HG02852 (cell line): ENCODE data around the gene STAMBPL1.
"Not testable (repeated sequence)": the region's sequence is repeated elsewhere in the genome, so short reads cannot be mapped to it uniquely, and the experiment has no call there.

Experiments used
- ATAC-seq: cut with Tn5 transposase; IDR thresholded peaks from one replicate; pipeline ENCODE4 v1.9.1; 2021; ENCODE audit warnings: mild to moderate bottlenecking, moderate library complexity; ENCODE audit not compliant: unreplicated experiment

Gene STAMBPL1

GRCh38 chr10:88916986-88917385 is 36.9 kb downstream of the STAMBPL1 start:
- no peak for ATAC-seq

GRCh38 chr10:88918191-88918905 is 38.3 kb downstream of the STAMBPL1 start:
- no peak for ATAC-seq

- no peak for ATAC-seq
Observed at GRCh38 chr10:88919041-88919440, 39.0 kb downstream of the STAMBPL1 start.

- no peak for ATAC-seq
Observed at GRCh38 chr10:88920198-88920597, 40.2 kb downstream of the STAMBPL1 start.

- ATAC-seq: no peak
Observed at GRCh38 chr10:88920986-88921593, 41.0 kb downstream of the STAMBPL1 start.

GRCh38 chr10:88922041-88922440 is 42.0 kb downstream of the STAMBPL1 start:
- ATAC-seq: no peak

GRCh38 chr10:88923520-88923919 is 43.5 kb downstream of the STAMBPL1 start:
- no peak for ATAC-seq

- no peak for ATAC-seq
Observed at GRCh38 chr10:88926566-88927415, 46.7 kb downstream of the STAMBPL1 start.

GRCh38 chr10:88927416-88927690 is 47.3 kb downstream of the STAMBPL1 start:
- no peak for ATAC-seq

- ATAC-seq: no peak
Observed at GRCh38 chr10:88928254-88928653, 48.2 kb downstream of the STAMBPL1 start.

- ATAC-seq: no peak
Observed at GRCh38 chr10:88931548-88931947, 51.5 kb downstream of the STAMBPL1 start.

- ATAC-seq: not testable (repeated sequence)
Observed at GRCh38 chr10:88932029-88932428, 52.0 kb downstream of the STAMBPL1 start.

GRCh38 chr10:88932539-88933256 is 52.7 kb downstream of the STAMBPL1 start:
- peak; percentile 76 for ATAC-seq

- no peak for ATAC-seq
Observed at GRCh38 chr10:88933564-88933963, 53.5 kb downstream of the STAMBPL1 start.

- ATAC-seq: no peak
Observed at GRCh38 chr10:88934900-88935672, 55.0 kb downstream of the STAMBPL1 start.

- ATAC-seq: no peak
Observed at GRCh38 chr10:88936656-88937055, 56.6 kb downstream of the STAMBPL1 start.

- no peak for ATAC-seq
Observed at GRCh38 chr10:88938039-88938438, 58.0 kb downstream of the STAMBPL1 start.

- no peak for ATAC-seq
Observed at GRCh38 chr10:88938938-88939337, 58.9 kb downstream of the STAMBPL1 start.

GRCh38 chr10:88941026-88941425 is 61.0 kb downstream of the STAMBPL1 start:
- no peak for ATAC-seq

- no peak for ATAC-seq
Observed at GRCh38 chr10:88943778-88944177, 63.7 kb downstream of the STAMBPL1 start.

GRCh38 chr10:88944813-88945212 is 64.8 kb downstream of the STAMBPL1 start:
- ATAC-seq: peak; percentile 76
